ENCODE measurements around the gene POLR3GL.

- TF ChIP-seq POLR2A (IDR thresholded peaks at IDR 0.05) (peak in 1 of 4 donors; percentile 23), CTCF (IDR thresholded peaks at IDR 0.05) (no peak)
Observed at GRCh38 chr1:145956781-145957442, 7.6 kb upstream of the POLR3GL start.

Measured in upper lobe of left lung (tissue), 4 donors.